Measurements from ENCODE around the gene LMAN1L.

GRCh38 chr15:74791667-74792066 lies 21.0 kb upstream of the LMAN1L start:
- TF ChIP-seq CTCF (IDR thresholded peaks at IDR 0.05), result no peak
- no peak for TF ChIP-seq POLR2A (IDR thresholded peaks at IDR 0.05)
- TF ChIP-seq POLR2AphosphoS5 (IDR thresholded peaks at IDR 0.05; ENCODE audit: insufficient read depth in 1 of 2, low read depth in 1 of 2), result no peak

Data from vagina (tissue), 2 donors.